GM21390 (cell line): Measurements from ENCODE around the gene CDK11A.
"Not testable (repeated sequence)": the region's sequence is repeated elsewhere in the genome, so short reads cannot be mapped to it uniquely, and the experiment has no call there.

Experiments
- ATAC-seq: cut with Tn5 transposase; IDR thresholded peaks from one replicate; pipeline ENCODE4 v1.9.1; 2021; ENCODE audit not compliant: unreplicated experiment

CDK11A gene

GRCh38 chr1:1754051-1754815 is 30.1 kb upstream of the CDK11A start:
- no peak for ATAC-seq

GRCh38 chr1:1753607-1754005 is 29.4 kb upstream of the CDK11A start:
- no peak for ATAC-seq

GRCh38 chr1:1752636-1753606 is 28.8 kb upstream of the CDK11A start:
- ATAC-seq: no peak

GRCh38 chr1:1752190-1752589 is 28.0 kb upstream of the CDK11A start:
- no peak for ATAC-seq

GRCh38 chr1:1749941-1750340 is 25.8 kb upstream of the CDK11A start:
- ATAC-seq: not testable (repeated sequence)

- no peak for ATAC-seq
Observed at GRCh38 chr1:1748686-1749321, 24.6 kb upstream of the CDK11A start.

GRCh38 chr1:1746566-1746909 is 22.4 kb upstream of the CDK11A start:
- peak; percentile 83 for ATAC-seq

GRCh38 chr1:1745651-1746565 is 21.8 kb upstream of the CDK11A start:
- ATAC-seq: peak; percentile 70

- not testable (repeated sequence) for ATAC-seq
Observed at GRCh38 chr1:1742529-1742928, 18.4 kb upstream of the CDK11A start.

GRCh38 chr1:1741013-1741412 is 16.9 kb upstream of the CDK11A start:
- ATAC-seq: not testable (repeated sequence)

GRCh38 chr1:1738799-1739337 is 14.7 kb upstream of the CDK11A start:
- not testable (repeated sequence) for ATAC-seq

GRCh38 chr1:1737675-1738590 is 13.8 kb upstream of the CDK11A start:
- ATAC-seq: not testable (repeated sequence)

- ATAC-seq: no peak
Observed at GRCh38 chr1:1732381-1732780, 8.2 kb upstream of the CDK11A start.

- ATAC-seq: no peak
Observed at GRCh38 chr1:1730870-1731269, 6.7 kb upstream of the CDK11A start.

- ATAC-seq: not testable (repeated sequence)
Observed at GRCh38 chr1:1730230-1730629, 6.1 kb upstream of the CDK11A start.

- ATAC-seq: not testable (repeated sequence)
Observed at GRCh38 chr1:1729116-1729816, 5.1 kb upstream of the CDK11A start.

- not testable (repeated sequence) for ATAC-seq
Observed at GRCh38 chr1:1728308-1729005, 4.3 kb upstream of the CDK11A start.

- not testable (repeated sequence) for ATAC-seq
Observed at GRCh38 chr1:1727131-1727651, 3.0 kb upstream of the CDK11A start.
